ENCODE measurements around the gene RACGAP1.

The RACGAP1 gene

DNA sequence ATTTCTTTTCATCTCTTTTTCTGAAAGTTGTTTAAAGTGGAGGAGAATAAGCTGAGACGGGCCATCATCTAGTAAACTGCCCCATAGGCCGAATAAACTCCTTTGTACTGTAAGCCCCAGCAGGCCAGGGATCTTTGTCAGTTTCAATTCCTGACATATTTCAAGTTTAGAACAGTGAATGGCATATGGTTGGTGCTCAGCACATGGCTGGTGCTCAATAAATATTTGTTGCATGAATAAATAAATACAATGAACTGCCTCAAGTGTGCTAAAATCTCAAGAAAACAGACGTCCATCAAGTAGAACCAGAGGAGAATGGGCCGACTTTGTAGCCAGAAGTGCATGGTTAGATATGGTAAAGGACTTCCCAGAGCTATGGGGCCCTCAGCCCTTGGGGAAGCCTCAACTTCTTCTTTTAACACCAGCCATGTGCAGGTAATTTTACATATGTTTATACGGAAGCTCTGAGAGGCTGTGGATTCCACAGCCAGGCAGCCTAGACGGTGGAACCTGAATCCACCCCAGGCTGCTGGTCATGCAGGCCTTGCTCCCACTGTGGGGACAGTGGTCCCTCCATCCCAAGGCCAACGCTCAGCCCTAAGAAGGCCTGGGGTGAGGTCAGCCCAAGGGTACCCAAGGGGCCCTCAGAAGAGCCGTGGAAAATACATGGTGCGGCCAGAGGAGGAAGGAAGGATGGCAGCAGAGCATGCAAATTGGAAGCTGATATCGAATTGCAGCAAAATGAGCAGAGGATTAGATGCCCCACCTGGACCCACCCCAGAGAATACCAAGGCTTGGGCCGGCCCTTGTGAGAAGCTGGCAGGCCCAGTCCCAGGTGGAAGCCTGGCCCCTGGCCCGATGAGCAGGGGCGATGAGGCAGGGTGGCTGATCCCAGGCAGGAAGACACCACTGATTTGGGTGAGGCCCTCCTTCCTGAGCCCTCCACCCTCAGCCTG, 83.5 kb downstream of the RACGAP1 start:
- DNase-seq (ENCODE audit: low spot score), result no peak

DNA sequence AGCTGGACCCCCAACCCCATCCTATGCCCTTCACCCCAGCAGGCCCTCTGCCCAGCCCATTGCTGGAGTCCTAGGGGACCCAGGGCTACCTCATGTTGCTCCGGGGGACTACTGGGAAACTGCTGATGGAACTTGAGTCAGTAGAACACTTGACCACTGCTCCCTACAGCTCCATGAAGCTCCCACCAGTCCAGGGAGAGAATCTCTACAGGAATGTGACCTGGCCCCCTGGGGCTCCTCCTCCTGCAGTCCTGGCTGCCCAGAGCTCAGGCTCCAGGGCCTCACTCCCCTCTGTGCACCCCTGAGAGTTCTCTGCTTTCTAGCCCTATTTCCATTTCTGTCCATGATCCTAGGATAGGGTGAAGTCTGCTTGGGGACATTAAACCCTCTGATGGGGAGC, 85.6 kb downstream of the RACGAP1 start:
- no peak for DNase-seq (ENCODE audit: low spot score)

DNA sequence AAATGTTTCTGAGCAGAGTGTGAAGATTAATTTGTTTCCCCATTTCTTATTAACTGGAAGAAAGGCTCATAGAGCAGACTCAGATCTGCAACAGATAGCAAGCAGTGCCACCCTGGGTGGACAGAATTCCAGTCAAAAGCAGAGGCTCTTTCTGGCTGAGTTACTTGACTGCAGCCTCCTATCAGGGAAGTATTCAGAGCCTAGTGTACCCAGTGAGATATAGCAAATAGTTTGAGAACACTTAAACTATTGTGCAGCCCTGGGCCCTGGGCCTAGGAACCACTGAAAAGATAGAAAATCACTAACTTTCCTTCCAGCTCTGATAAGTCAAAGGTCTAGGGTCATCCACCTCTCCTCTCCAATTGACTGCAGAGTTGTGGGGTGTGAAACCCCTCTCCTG, 86.0 kb downstream of the RACGAP1 start:
- no peak for DNase-seq (ENCODE audit: low spot score)

Data from pons (tissue), 1 donor.